SIG-M5 (cell line): ENCODE data around the gene PHYHIPL.

Source experiments
- DNase-seq: peaks from one replicate; lab custom pipeline; 2025; lab: John Stamatoyannopoulos, UW

Gene PHYHIPL

DNA sequence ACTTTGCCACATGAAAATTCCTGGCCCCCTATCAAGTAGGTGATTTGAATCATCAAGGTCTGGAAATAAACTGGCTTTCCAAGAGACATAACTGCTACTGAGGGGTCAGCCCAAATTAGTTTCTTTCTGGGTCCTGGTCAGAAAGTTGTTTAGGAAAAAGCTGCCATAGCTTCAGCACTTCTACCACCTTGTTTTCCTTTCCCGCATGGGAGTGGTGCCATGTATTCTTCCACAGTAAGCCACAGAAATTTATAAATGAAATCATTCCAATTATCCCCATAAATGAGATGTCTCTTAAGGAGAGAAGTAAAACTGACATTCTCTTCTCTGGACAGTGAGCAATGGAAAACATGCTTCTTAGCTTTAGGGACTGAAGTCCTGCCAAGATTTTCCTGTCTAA lies 80.8 kb downstream of the PHYHIPL start:
- DNase-seq = no peak

GRCh38 chr10:59258890-59259289 lies 82.4 kb downstream of the PHYHIPL start:
- DNase-seq = no peak

- DNase-seq = no peak
Observed at GRCh38 chr10:59265141-59265540, 88.7 kb downstream of the PHYHIPL start.

GRCh38 chr10:59266321-59266720 lies 89.9 kb downstream of the PHYHIPL start:
- DNase-seq = no peak

DNA sequence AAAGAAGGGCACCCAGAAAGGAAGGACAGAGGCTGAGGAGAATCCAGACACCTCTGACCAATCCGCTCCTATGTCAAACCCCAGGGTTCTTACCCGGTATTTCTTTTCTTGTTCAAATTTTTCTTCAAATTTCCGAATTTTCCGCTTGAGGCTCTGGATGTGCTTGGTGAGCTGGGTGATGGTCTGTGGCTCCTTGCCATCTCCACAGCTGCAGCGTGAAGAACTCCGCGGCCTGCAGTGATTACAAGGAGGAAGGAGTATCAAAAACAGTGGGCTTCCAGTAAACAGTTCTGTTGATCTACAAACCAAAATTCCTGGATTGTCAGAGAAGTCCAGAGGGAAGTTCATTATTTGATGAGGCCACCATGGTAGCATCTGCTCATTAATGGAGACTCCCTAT lies 92.0 kb downstream of the PHYHIPL start:
- no peak for DNase-seq

DNA sequence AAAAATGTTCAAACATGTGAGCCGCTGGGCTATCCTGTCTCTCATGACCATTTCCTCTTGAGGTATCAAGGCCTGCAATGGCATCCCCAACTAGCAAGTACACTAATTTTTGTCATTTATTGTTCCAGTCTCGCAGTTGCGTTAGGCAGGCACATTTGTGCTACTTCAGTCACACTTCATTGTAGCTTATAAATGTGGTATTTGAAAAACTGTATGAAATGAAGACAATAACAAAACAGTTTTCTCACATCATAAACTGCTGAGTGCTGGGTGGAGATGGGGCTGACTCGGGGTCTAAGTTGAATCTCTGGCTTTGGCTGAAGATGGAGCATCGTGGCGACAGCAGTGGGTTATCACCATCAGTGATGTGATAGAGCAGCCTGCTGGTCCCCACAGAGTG lies 93.2 kb downstream of the PHYHIPL start:
- no peak for DNase-seq

- no peak for DNase-seq
Observed at GRCh38 chr10:59270492-59270891, 94.0 kb downstream of the PHYHIPL start.

DNA sequence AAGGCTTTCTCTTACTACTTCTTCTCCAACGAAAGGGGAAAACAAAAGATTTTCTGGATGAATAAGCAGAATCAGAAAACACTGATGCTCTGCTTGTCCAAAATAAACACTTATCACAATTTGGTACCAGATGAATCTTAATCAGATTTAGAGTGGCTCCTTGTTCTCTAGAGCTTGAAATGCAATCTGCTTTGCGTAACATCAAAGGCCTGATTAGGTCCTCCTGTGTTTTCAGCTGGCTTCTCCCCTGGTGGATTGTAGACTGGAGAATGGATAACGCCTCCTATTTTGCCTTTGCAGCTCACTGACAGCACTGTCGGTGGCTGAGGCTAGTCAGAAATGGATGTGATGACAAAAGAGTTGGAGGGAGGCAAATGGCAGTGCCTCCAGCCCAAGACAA lies 94.7 kb downstream of the PHYHIPL start:
- no peak for DNase-seq

DNA sequence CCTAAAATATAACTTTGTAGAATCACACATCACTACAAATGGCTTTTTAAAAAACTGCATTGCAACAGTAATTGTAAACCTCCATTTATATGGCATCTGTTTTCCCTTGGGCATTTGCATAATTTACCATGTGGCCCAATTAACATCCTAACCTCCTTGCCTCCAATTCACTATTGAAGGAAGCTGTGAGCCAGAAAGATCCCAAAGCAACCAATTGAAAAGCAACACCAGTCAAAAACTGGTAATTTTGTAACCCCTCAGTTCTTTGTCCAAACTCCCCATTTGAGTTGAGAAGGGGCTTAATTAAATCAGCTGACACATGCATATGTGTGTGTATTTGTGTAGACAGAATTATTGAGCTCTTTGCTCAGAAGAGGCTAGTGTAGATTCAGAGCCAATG lies 95.6 kb downstream of the PHYHIPL start:
- no peak for DNase-seq

GRCh38 chr10:59273445-59273844 lies 97.0 kb downstream of the PHYHIPL start:
- DNase-seq = no peak

GRCh38 chr10:59276133-59276532 lies 99.7 kb downstream of the PHYHIPL start:
- DNase-seq = no peak

- DNase-seq = no peak
Observed at GRCh38 chr10:59276919-59277318, 100.5 kb downstream of the PHYHIPL start.

DNA sequence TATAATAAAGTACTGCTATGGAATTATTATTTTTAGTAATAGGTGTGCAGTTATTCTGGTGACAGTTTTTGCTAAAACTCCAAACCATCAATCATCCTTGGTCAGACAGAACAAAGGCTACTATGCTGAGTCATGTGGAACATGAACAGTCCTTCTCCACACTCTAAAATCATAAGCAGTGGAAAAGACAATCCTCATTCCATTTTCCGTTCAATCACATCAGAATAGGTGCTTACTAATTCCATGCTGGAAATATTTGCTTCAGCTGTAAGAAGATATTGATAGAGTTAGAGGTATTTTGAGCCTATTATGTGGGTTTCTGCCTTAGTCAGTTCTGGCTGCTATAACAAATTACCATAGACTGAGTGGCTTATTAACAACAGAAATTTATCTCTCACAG lies 103.0 kb downstream of the PHYHIPL start:
- DNase-seq = no peak

GRCh38 chr10:59279991-59280505 lies 103.6 kb downstream of the PHYHIPL start:
- no peak for DNase-seq

- DNase-seq = no peak
Observed at GRCh38 chr10:59281861-59282260, 105.4 kb downstream of the PHYHIPL start.

DNA sequence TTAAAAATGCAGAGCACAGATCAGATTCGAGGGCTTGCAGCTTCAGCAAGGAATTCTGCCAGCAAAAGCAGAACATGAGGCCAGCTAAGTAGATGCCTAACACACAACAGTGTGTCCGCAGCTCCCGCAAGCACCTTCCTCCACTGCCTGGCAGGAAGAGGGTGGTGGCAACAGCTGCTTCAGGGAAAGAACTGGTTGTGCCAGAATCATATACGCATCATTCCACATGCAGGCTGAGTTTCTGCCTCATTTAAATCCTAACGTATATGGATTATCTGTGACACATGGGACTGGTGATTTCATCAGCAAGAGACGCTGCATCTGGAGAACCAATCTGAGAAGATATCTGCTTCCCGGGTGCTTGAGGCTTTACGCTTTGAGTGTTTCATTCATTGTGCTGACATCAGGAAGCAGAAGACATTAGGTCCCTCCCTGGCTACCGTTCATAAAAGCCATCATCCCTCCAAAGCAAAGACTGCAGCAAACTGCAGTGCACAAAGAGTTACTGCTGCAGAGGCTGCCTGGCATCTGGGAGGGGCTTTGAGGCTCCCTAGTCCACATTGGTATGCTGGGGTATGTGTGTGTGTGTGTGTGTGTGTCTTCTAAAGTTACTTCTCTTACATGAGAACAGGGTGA lies 107.1 kb downstream of the PHYHIPL start:
- DNase-seq = no peak

- no peak for DNase-seq
Observed at GRCh38 chr10:59284118-59284975, 107.9 kb downstream of the PHYHIPL start.

- no peak for DNase-seq
Observed at GRCh38 chr10:59285073-59285472, 108.6 kb downstream of the PHYHIPL start.

- no peak for DNase-seq
Observed at GRCh38 chr10:59285848-59286247, 109.4 kb downstream of the PHYHIPL start.

GRCh38 chr10:59287587-59288255 lies 111.3 kb downstream of the PHYHIPL start:
- DNase-seq = no peak

- no peak for DNase-seq
Observed at GRCh38 chr10:59289853-59290252, 113.4 kb downstream of the PHYHIPL start.

DNA sequence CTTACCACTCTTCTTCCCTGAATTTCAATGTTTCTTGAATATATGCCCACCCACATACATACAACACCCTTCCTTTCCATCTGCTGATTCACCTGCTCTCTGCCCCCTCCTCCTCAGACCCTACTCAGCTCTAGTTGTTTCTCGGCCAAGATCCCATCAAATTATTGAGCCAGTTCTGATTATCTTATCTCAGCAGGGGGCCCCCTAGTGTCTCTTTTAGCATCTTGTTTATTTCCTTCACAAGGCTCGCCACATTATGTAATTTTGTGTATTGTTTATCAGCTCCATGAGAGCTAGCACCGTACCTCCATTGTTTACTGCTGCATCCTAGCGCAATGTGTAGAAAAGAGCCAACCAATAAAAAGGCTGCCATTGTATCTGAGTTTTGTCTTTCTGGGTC lies 114.0 kb downstream of the PHYHIPL start:
- no peak for DNase-seq
